MM.1S (cell line): ENCODE results near the gene ODC1.

Experiments used
- DNase-seq: peaks from one replicate; pipeline ENCODE4 v3.0.0-alpha.2; 2015
- H2AFZ ChIP-seq: fragments of 300-600 bp; sonication (generic); 2 replicates; pipeline ENCODE4 v1.6.0; 2016; ENCODE audit warnings: antibody characterized with exemption, low read length
- H3F3A ChIP-seq: fragments of 300-600 bp; sonication (generic); 2 replicates; pipeline ENCODE4 v1.6.1; 2016; ENCODE audit warnings: mild to moderate bottlenecking, antibody characterized with exemption, low read length, moderate library complexity, mixed read lengths; ENCODE audit not compliant: insufficient read depth
- H3K27ac ChIP-seq: fragments of 300-600 bp; sonication (generic); 2 replicates; pipeline ENCODE4 v1.5.1; 2016; ENCODE audit warnings: mild to moderate bottlenecking, low read length
- H3K27me3 ChIP-seq: fragments of 300-600 bp; sonication (generic); replicated peaks from 2 replicates; pipeline ENCODE4 v1.6.0; 2016; ENCODE audit warnings: low read length; ENCODE audit not compliant: insufficient read depth
- H3K36me3 ChIP-seq: fragments of 300-600 bp; sonication (generic); replicated peaks from 2 replicates; pipeline ENCODE4 v1.6.1; 2016; ENCODE audit warnings: mild to moderate bottlenecking, low read length, mixed read lengths; ENCODE audit not compliant: insufficient read depth
- H3K4me1 ChIP-seq: fragments of 300-600 bp; sonication (generic); 2 replicates; pipeline ENCODE4 v1.6.1; 2016; ENCODE audit warnings: low read length, mixed read lengths
- H3K4me2 ChIP-seq: fragments of 300-600 bp; sonication (generic); 2 replicates; pipeline ENCODE4 v1.6.0; 2016; ENCODE audit warnings: low read depth, low read length
- H3K4me3 ChIP-seq: fragments of 300-600 bp; sonication (generic); 2 replicates; pipeline ENCODE4 v1.5.1; 2016; ENCODE audit warnings: low read length, mixed read lengths
- H3K79me2 ChIP-seq: fragments of 300-600 bp; sonication (generic); 2 replicates; pipeline ENCODE4 v1.6.1; 2016; ENCODE audit warnings: mixed run types, low read length, mixed read lengths
- H3K9ac ChIP-seq: fragments of 300-600 bp; sonication (generic); 2 replicates; pipeline ENCODE4 v1.6.1; 2016; ENCODE audit warnings: low read length, mixed read lengths
- H3K9me2 ChIP-seq: fragments of 300-600 bp; sonication (generic); replicated peaks from 2 replicates; pipeline ENCODE4 v1.6.1; 2016; ENCODE audit warnings: mild to moderate bottlenecking, low read length, mixed read lengths; ENCODE audit not compliant: insufficient read depth
- H3K9me3 ChIP-seq: fragments of 300-600 bp; sonication (generic); replicated peaks from 2 replicates; pipeline ENCODE4 v1.6.1; 2016; ENCODE audit warnings: mild to moderate bottlenecking, low read length, mixed read lengths; ENCODE audit not compliant: insufficient read depth
- H4K20me1 ChIP-seq: fragments of 300-600 bp; sonication (generic); 2 replicates; pipeline ENCODE4 v1.6.1; 2016; ENCODE audit warnings: mild to moderate bottlenecking, low read length, moderate library complexity, mixed read lengths; ENCODE audit not compliant: insufficient read depth
- EZH2 ChIP-seq: fragments of 300-600 bp; sonication (generic); optimal IDR thresholded peaks from 2 replicates; pipeline ENCODE3; 2017; ENCODE audit warnings: low read depth, mild to moderate bottlenecking, antibody characterized with exemption, low read length, mixed read lengths
- EZH2phosphoT487 ChIP-seq: fragments of 300-600 bp; sonication (generic); IDR thresholded peaks from 2 replicates; pipeline ENCODE4 v1.6.1; 2018; ENCODE audit warnings: antibody characterized with exemption, low read length
- TF ChIP-seq, protein P1 (sequence below): fragments of 300-600 bp; sonication (generic); IDR thresholded peaks from 2 replicates; pipeline ENCODE4 v1.5.1; 2016; ENCODE audit warnings: antibody characterized with exemption, low read length, mixed read lengths

ODC1 gene

DNA sequence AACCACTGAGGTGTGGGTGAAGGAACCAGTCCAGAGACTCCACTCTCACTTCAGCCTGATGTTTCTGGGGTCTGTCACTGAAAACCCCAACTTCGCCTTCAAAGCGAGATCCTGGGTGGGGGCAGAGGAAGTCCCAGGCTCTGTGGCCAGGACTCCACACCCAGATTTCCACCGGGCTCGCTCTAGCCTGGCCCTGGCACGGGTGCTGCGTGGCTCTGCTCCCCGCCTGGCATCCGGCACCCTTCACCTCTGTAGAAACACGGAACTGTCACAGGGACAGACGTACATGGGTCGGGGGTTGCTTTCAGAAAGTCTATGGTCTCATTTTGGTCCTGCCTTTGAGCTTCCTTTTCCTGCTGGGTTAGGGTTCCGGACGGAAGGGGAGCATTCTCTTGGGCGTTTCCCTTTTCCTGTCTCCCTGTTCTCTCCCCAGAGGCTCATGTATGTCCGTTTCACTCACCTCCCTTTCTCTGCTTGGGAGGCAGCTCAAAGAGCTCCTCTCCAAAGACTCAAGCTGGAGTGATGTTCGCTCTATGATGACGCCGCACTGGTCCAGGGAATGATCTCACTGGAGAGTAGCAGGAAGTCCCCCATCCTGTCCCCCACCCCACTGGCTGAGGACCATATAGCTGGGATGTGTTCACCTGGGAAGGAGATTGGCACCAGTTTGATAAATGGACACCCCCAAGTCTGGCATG lies 41.5 kb downstream of the ODC1 start:
- Histone ChIP-seq H3K4me1 (peaks cover 48% of the 10 kb centered on the region), H3K9me3 (no peaks in the 10 kb centered on the region), H3F3A (peaks cover 35% of the 10 kb centered on the region), H3K79me2 (peaks cover 50% of the 10 kb centered on the region), H3K9me2 (no peaks in the 10 kb centered on the region), H2AFZ (no peak overlapping the region), H3K4me2 (peak overlapping the region; percentile 90), H3K9ac (no peak overlapping the region), H3K4me3 (no peak overlapping the region), H3K27ac (peak overlapping the region; percentile 92; the same call in 1 of the 2 replicates), H4K20me1 (no peaks in the 10 kb centered on the region), H3K36me3 (no peaks in the 10 kb centered on the region), H3K27me3 (no peaks in the 10 kb centered on the region)
- TF ChIP-seq EZH2, result no peak
- TF ChIP-seq EZH2phosphoT487, result no peak
- TF ChIP-seq, protein P1, sequence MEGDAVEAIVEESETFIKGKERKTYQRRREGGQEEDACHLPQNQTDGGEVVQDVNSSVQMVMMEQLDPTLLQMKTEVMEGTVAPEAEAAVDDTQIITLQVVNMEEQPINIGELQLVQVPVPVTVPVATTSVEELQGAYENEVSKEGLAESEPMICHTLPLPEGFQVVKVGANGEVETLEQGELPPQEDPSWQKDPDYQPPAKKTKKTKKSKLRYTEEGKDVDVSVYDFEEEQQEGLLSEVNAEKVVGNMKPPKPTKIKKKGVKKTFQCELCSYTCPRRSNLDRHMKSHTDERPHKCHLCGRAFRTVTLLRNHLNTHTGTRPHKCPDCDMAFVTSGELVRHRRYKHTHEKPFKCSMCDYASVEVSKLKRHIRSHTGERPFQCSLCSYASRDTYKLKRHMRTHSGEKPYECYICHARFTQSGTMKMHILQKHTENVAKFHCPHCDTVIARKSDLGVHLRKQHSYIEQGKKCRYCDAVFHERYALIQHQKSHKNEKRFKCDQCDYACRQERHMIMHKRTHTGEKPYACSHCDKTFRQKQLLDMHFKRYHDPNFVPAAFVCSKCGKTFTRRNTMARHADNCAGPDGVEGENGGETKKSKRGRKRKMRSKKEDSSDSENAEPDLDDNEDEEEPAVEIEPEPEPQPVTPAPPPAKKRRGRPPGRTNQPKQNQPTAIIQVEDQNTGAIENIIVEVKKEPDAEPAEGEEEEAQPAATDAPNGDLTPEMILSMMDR, result no peak
- no peak for DNase-seq

DNA sequence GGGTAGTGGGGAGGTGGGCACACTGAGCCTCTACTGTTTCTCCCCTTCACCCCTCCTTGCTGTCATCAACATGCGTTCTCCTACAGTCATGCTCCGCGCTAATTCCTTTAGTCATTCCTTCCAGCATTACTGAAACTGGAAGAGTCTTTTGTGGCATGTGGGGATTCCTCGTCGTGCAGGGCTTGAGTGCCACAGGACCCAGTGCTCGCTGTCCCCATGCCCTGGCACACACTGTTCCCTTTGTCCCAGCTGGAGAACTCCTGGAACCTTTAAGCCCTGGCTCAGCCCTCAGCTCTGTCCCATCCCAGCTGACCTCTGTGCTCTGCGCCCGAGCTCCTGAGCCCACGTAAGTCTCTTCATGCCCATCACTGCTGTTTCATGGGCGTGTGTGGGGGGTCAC lies 42.1 kb downstream of the ODC1 start:
- Histone ChIP-seq H3K9me2 (no peaks in the 10 kb centered on the region), H3F3A (peaks cover 35% of the 10 kb centered on the region), H3K9ac (no peak overlapping the region), H3K4me2 (no peak overlapping the region), H3K27ac (no peak overlapping the region), H3K4me1 (peaks cover 48% of the 10 kb centered on the region), H3K79me2 (peaks cover 50% of the 10 kb centered on the region), H3K9me3 (no peaks in the 10 kb centered on the region), H2AFZ (no peak overlapping the region), H3K36me3 (no peaks in the 10 kb centered on the region), H3K4me3 (no peak overlapping the region), H4K20me1 (no peaks in the 10 kb centered on the region), H3K27me3 (no peaks in the 10 kb centered on the region)
- DNase-seq, result no peak
- TF ChIP-seq, protein P1, result no peak
- TF ChIP-seq EZH2 (no peak), EZH2phosphoT487 (no peak)

DNA sequence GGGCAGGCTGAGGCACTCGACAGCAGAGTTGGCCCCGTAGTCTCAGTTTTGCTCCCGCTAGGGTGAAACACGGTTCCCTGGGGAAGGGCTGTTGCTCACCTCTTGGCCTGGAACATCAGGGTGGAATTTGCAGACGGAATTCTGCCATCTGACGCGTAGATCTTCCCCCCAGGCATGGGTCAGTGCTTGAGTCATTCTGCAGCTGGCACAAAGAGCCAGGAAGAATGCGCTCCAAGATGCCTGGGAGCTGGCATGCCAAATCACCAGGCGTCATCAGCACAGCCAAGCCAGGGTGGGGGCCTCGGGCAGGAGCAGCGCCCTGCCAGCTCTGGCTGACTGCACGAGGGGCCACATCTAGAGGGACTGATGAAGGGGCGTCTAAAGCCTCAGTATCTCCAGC lies 42.7 kb downstream of the ODC1 start:
- peaks cover 53% of the 10 kb centered on the region; the same call in 1 of the 2 replicates for H3K79me2 ChIP-seq

More for the DNA sequence above, 42.7 kb downstream of the ODC1 start:
- Histone ChIP-seq H3K4me3 (no peak overlapping the region), H3K4me2 (no peak overlapping the region), H3F3A (peaks cover 35% of the 10 kb centered on the region), H3K9ac (no peak overlapping the region), H3K9me2 (no peaks in the 10 kb centered on the region), H3K9me3 (no peaks in the 10 kb centered on the region), H3K27ac (no peak overlapping the region), H4K20me1 (no peaks in the 10 kb centered on the region), H2AFZ (no peak overlapping the region), H3K4me1 (peaks cover 48% of the 10 kb centered on the region), H3K27me3 (no peaks in the 10 kb centered on the region), H3K36me3 (no peaks in the 10 kb centered on the region)
- TF ChIP-seq EZH2 (no peak), EZH2phosphoT487 (no peak)
- TF ChIP-seq, protein P1, result no peak
- no peak for DNase-seq
